Sigmoid colon (tissue), 7 donors: ENCODE data around the gene ZPBP2. TPM values are rescaled to one million over a fixed set of nuclear protein-coding genes. Genes with fewer than 3 reads are reported as not detected.

Experiments used
- DNase-seq: peaks from one replicate; pipeline ENCODE4 v3.0.0-alpha.2; 2019
- H3K27ac ChIP-seq, 4 donors: fragments of 200-600 bp; sonication (generic); one replicate each; pipeline ENCODE4 v1.5.1; 2016 to 2019; ENCODE audit warnings: mild to moderate bottlenecking in 1 of 4
- H3K27me3 ChIP-seq, 3 donors: fragments of 200-600 bp; sonication (generic); one replicate each; pipeline ENCODE4 v1.5.1; 2019; ENCODE audit warnings: mild to moderate bottlenecking in 1 of 3
- H3K36me3 ChIP-seq, 4 donors: fragments of 200-600 bp; sonication (generic); one replicate each; pipeline ENCODE4 v1.5.1; 2016 to 2019
- H3K4me1 ChIP-seq, 4 donors: fragments of 200-600 bp; sonication (generic); one replicate each; pipeline ENCODE4 v1.5.1; 2017 to 2019
- H3K4me3 ChIP-seq, 4 donors: fragments of 200-600 bp; sonication (generic); one replicate each; pipeline ENCODE4 v1.5.1; 2017 to 2019; ENCODE audit warnings: mild to moderate bottlenecking in 2 of 4, moderate library complexity in 1 of 4
- H3K9me3 ChIP-seq, 4 donors: fragments of 200-600 bp in 3 of 4; sonication (generic) in 3 of 4; one replicate each; pipeline versions ENCODE4 v1.5.1 to v1.6.1; 2013 to 2019
- EP300 ChIP-seq, 4 donors: sonication (generic); formaldehyde crosslinking; IDR thresholded peaks; one replicate each; pipeline ENCODE4 v1.6.1; 2017; ENCODE audit warnings: antibody characterized with exemption in 4 of 4
- POLR2A ChIP-seq, 2 donors: fragments of 450-650 bp; IDR thresholded peaks; one replicate each; pipeline ENCODE4 v1.6.1; 2016; ENCODE audit warnings: antibody characterized with exemption in 2 of 2, mild to moderate bottlenecking in 2 of 2, moderate library complexity in 2 of 2
- POLR2AphosphoS5 ChIP-seq, 4 donors: sonication (generic); formaldehyde crosslinking; IDR thresholded peaks; one replicate each; pipeline ENCODE4 v1.6.1; 2017; ENCODE audit warnings: antibody characterized with exemption in 4 of 4
- WGBS, 2 donors: extraction: QIAGEN DNeasy Blood & Tissue Kit; methylation state at CpG; one replicate each; pipeline ENCODE4 v1.1.7; 2013; 5-methylcytosine and 5-hydroxymethylcytosine counted together
- intact Hi-C: fragments of 100-400 bp; cut with DNase I; formaldehyde crosslinking; loops from one replicate; pipeline ENCODE4 v1.15.1; 2023
- polyA plus RNA-seq, 3 donors: library from polyadenylated mRNA; stranded (reverse); fragments of 200-250 nt; gene quantifications; one replicate each; pipeline ENCODE4 v1.2.3, GENCODE V29; 2013
- total RNA-seq, 4 donors: library from RNA; depleted of rRNA; stranded (reverse); fragments of >200 nt; gene quantifications; one replicate each; pipeline ENCODE4 v1.1.0, GENCODE V29; 2016
- TF ChIP-seq, protein P1 (sequence below), 4 experiments: fragments of 450-650 bp in 3 of 4; fragments of 200-600 bp in 1 of 4; IDR thresholded peaks; one replicate each; pipeline ENCODE4 v1.5.1; 2016 to 2019; ENCODE audit warnings: antibody characterized with exemption in 4 of 4, mild to moderate bottlenecking in 3 of 4, moderate library complexity in 2 of 4
- donor health status: healthy with polysubstance abuse.
- donor health status: Bipolar disorder and iron deficiency.
- donor health status: healthy.

The ZPBP2 gene
- total and polyA plus RNA-seq, 7 donors = 0.03 TPM; not detected in 6

- Histone ChIP-seq H3K9me3 (peaks cover 0 to 10% (median 3%) of the 10 kb centered on the region in 4 donors), H3K4me3 (no peak overlapping the region), H3K4me1 (no peaks in the 10 kb centered on the region), H3K36me3 (no peaks in the 10 kb centered on the region), H3K27ac (no peak overlapping the region), H3K27me3 (peaks cover 0 to 10% (median 0%) of the 10 kb centered on the region in 3 donors)
- DNase-seq = no peak
- TF ChIP-seq, protein P1, sequence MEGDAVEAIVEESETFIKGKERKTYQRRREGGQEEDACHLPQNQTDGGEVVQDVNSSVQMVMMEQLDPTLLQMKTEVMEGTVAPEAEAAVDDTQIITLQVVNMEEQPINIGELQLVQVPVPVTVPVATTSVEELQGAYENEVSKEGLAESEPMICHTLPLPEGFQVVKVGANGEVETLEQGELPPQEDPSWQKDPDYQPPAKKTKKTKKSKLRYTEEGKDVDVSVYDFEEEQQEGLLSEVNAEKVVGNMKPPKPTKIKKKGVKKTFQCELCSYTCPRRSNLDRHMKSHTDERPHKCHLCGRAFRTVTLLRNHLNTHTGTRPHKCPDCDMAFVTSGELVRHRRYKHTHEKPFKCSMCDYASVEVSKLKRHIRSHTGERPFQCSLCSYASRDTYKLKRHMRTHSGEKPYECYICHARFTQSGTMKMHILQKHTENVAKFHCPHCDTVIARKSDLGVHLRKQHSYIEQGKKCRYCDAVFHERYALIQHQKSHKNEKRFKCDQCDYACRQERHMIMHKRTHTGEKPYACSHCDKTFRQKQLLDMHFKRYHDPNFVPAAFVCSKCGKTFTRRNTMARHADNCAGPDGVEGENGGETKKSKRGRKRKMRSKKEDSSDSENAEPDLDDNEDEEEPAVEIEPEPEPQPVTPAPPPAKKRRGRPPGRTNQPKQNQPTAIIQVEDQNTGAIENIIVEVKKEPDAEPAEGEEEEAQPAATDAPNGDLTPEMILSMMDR (IDR thresholded peaks at IDR 0.05) = no peak
- TF ChIP-seq EP300 (IDR thresholded peaks at IDR 0.05) (no peak), POLR2AphosphoS5 (IDR thresholded peaks at IDR 0.05) (no peak), POLR2A (IDR thresholded peaks at IDR 0.05) (no peak)
- 78 to 86% methylated on average over 1 of the region's 1 CpG for WGBS, 2 donors
- intact Hi-C loops = no loop called here
Measured at GRCh38 chr17:39838057-39838456, 29.9 kb upstream of the ZPBP2 start.

GRCh38 chr17:39838784-39839183, 29.2 kb upstream of the ZPBP2 start:
- Histone ChIP-seq H3K27me3 (peaks cover 0 to 10% (median 0%) of the 10 kb centered on the region in 3 donors), H3K4me1 (no peaks in the 10 kb centered on the region), H3K9me3 (peaks cover 0 to 10% (median 3%) of the 10 kb centered on the region in 4 donors), H3K4me3 (no peak overlapping the region), H3K36me3 (no peaks in the 10 kb centered on the region), H3K27ac (no peak overlapping the region)
- TF ChIP-seq POLR2A (IDR thresholded peaks at IDR 0.05) (no peak), POLR2AphosphoS5 (IDR thresholded peaks at IDR 0.05) (no peak), EP300 (IDR thresholded peaks at IDR 0.05) (no peak)
- TF ChIP-seq, protein P1 (IDR thresholded peaks at IDR 0.05) = no peak
- intact Hi-C loops = no loop called here
- 80 to 88% methylated on average over 1 of the region's 1 CpG for WGBS, 2 donors
- no peak for DNase-seq

DNA sequence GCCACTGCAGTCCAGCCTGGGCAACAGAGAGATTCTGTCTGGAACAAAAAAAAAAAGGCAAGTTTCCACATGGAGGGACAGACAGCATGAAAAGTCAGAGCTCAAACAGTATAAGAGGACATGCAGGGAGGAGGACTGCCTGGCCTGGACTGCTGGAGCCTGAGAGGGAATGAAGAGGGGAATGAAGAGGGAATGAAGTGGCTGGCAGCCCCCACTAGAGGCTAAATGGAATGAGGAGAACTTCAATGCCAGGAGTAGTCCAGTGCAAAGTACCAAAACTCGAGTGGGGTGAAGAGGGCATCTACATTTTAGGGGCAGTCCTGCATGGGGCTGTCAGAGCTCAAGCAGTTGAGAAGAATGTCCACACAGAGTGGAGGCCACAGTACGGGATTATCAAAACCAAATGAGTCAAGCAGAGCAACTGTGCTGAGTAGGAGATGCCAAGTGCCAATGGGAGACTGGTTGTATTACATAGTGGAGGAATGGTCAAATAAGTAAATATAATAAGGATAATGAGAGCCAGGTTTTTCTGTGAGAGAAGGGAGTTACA, 26.8 kb upstream of the ZPBP2 start:
- no peak for DNase-seq
- H3K27me3 ChIP-seq = peaks cover 0 to 24% (median 0%) of the 10 kb centered on the region in 3 donors
- no peaks in the 10 kb centered on the region for H3K4me1 ChIP-seq
- peaks cover 0 to 10% (median 3%) of the 10 kb centered on the region in 4 donors for H3K9me3 ChIP-seq
- H3K4me3 ChIP-seq = no peak overlapping the region
- TF ChIP-seq POLR2AphosphoS5 (IDR thresholded peaks at IDR 0.05) (no peak), EP300 (IDR thresholded peaks at IDR 0.05) (no peak), POLR2A (IDR thresholded peaks at IDR 0.05) (no peak)
- TF ChIP-seq, protein P1 (IDR thresholded peaks at IDR 0.05) = no peak
- 84 to 87% methylated on average over 2 of the region's 2 CpGs for WGBS, 2 donors
- H3K36me3 ChIP-seq = no peaks in the 10 kb centered on the region
- no peak overlapping the region for H3K27ac ChIP-seq
- intact Hi-C loops = no loop called here

DNA sequence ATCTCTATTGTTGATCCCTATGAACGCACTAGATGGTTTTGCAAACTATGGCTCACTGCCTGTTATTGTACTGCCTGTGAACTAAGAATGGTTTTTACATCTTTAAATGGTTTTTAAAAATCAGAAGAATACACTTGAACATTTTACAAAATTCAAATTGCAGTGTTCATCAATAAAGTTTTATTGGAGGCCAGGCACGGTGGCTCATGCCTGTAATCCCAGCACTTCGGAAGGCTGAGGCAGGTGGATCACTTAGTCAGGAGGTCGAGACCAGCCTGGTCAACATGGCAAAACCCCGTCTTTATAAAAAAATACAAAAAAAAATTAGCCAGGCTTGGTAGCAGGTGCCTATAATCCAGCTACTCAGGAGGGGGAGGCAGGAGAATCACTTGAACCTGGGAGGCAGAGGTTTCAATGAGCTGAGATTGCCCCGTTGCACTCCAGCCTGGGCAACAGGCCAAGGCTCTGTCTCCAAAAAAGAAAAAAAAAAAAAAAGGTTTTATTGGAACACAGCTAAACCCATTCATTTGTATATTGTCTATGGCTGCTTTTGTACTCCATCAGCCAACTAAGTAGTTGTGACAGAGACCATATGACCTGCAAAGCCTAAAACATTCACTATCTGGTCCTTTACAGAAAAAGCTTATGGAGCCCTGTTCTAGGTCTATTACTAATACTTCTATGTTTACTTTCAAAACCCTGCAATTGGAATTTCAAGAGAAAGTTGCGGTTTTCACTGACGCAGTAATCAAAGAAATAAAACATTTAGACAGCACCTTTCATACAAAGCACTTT, 22.8 kb upstream of the ZPBP2 start:
- Histone ChIP-seq H3K27ac (no peak overlapping the region), H3K27me3 (peaks cover 0 to 48% (median 4%) of the 10 kb centered on the region in 3 donors), H3K4me3 (no peak overlapping the region), H3K36me3 (no peaks in the 10 kb centered on the region), H3K4me1 (no peaks in the 10 kb centered on the region), H3K9me3 (no peaks in the 10 kb centered on the region)
- TF ChIP-seq POLR2A (IDR thresholded peaks at IDR 0.05) (no peak), POLR2AphosphoS5 (IDR thresholded peaks at IDR 0.05) (no peak), EP300 (IDR thresholded peaks at IDR 0.05) (no peak)
- DNase-seq = no peak
- WGBS, 2 donors = 49 to 75% methylated on average over 8 of the region's 8 CpGs
- intact Hi-C loops = no loop called here

- no peak for DNase-seq
- TF ChIP-seq, protein P1 (IDR thresholded peaks at IDR 0.05) = no peak
- TF ChIP-seq EP300 (IDR thresholded peaks at IDR 0.05) (no peak), POLR2AphosphoS5 (IDR thresholded peaks at IDR 0.05) (no peak), POLR2A (IDR thresholded peaks at IDR 0.05) (no peak)
- 59 to 79% methylated on average over 4 of the region's 4 CpGs for whole genome bisulfite sequencing, 2 donors
- intact Hi-C loops = no loop called here
- Histone ChIP-seq H3K4me1 (no peaks in the 10 kb centered on the region), H3K27ac (no peak overlapping the region), H3K36me3 (no peaks in the 10 kb centered on the region), H3K27me3 (peaks cover 0 to 41% (median 4%) of the 10 kb centered on the region in 3 donors), H3K9me3 (no peaks in the 10 kb centered on the region), H3K4me3 (no peak overlapping the region)
Measured at GRCh38 chr17:39846205-39846604, 21.8 kb upstream of the ZPBP2 start.
